HG02763 (cell line): ENCODE measurements around the gene NBPF3.

Experiments
- ATAC-seq: cut with Tn5 transposase; IDR thresholded peaks from one replicate; pipeline ENCODE4 v1.9.1; 2021; ENCODE audit warnings: mild to moderate bottlenecking, moderate library complexity; ENCODE audit not compliant: unreplicated experiment

Gene NBPF3

DNA sequence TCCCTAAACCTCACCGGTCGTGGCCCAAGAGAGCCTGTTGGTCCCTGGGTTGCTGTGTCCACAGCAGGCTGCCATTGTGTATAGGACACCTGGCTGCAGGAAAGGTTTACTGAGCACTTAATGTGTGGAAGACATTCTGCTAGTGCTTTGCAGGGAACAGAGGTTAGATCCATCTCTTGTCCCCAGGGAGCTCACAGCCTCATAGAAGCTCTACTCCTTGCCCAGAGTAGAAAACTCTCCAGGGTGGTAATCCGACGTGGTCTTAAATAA lies 52.4 kb downstream of the NBPF3 start:
- ATAC-seq = no peak

- ATAC-seq = no peak
Measured at GRCh38 chr1:21494196-21494595, 54.3 kb downstream of the NBPF3 start.

DNA sequence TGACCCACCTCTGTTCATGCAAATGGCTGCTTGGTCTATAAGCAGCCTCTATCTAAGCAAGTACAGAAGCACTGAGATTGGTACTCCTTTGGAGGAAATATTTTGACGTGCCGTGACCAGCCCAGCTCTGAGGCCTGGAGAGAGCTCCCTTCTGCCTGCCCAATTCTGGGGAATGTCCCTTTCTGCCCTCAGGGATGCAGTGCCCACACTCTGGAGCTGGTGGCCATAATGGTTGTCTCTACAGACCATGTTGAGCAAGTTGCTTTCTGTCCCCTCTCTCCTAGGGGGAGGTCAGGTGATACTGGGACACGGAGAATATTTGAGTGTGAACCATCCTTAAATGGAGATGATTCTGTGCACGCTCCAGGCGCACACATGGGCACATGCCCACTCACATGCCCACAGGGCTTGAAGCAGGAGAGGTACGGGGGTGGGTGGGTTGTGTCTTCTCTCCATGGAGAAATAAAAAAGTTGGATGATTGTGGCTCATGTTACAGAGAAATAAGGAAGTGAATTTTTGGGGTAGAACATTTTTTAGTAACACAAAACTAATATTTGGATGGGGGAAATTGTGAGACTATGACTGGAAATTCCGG lies 55.4 kb downstream of the NBPF3 start:
- no peak for ATAC-seq

- ATAC-seq = no peak
Measured at GRCh38 chr1:21496063-21496462, 56.1 kb downstream of the NBPF3 start.

- ATAC-seq = no peak
Measured at GRCh38 chr1:21496886-21497285, 56.9 kb downstream of the NBPF3 start.

GRCh38 chr1:21497466-21498061 lies 57.6 kb downstream of the NBPF3 start:
- ATAC-seq = no peak

GRCh38 chr1:21499283-21499950 lies 59.5 kb downstream of the NBPF3 start:
- no peak for ATAC-seq

- no peak for ATAC-seq
Measured at GRCh38 chr1:21503706-21504377, 63.9 kb downstream of the NBPF3 start.

- no peak for ATAC-seq
Measured at GRCh38 chr1:21506804-21507203, 66.9 kb downstream of the NBPF3 start.

- ATAC-seq = no peak
Measured at GRCh38 chr1:21507511-21508270, 67.8 kb downstream of the NBPF3 start.

DNA sequence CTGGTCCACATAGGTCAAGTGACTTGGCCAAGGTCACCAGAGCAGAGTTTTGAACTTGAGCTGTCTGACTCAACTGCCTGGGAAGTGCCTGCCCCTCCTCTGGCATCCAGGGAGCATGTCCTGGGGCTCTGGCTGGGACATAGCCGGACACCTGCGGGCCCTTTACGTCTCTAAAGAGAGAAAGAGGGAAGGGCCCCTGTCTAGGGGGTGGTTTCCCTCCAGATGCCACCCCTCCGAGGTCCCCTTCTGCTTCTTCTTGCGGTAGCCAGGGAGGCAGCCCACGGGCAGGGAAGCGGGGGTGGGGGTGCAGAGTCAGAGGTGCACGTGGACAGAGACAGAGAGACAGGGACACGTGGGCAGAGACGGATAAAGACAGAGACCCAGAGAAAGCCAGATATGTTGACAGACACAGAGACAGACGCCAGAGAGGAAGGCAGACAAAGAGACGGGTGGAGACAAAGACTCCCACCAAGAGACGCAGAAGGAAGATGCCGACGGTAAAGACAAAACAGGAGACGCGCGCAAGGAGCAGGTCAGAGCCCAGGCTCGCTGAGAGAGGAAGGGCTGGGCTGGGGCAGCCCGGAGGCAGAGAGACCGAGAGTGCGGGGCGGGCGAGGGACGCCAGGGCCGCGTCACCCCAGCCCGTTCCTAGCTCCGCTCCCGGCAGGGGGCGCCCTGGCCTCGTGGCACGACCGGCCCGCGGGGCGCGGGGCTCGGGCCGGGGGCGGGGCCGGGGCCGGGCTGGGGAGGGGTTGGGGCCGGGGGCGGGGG lies 68.8 kb downstream of the NBPF3 start:
- no peak for ATAC-seq

DNA sequence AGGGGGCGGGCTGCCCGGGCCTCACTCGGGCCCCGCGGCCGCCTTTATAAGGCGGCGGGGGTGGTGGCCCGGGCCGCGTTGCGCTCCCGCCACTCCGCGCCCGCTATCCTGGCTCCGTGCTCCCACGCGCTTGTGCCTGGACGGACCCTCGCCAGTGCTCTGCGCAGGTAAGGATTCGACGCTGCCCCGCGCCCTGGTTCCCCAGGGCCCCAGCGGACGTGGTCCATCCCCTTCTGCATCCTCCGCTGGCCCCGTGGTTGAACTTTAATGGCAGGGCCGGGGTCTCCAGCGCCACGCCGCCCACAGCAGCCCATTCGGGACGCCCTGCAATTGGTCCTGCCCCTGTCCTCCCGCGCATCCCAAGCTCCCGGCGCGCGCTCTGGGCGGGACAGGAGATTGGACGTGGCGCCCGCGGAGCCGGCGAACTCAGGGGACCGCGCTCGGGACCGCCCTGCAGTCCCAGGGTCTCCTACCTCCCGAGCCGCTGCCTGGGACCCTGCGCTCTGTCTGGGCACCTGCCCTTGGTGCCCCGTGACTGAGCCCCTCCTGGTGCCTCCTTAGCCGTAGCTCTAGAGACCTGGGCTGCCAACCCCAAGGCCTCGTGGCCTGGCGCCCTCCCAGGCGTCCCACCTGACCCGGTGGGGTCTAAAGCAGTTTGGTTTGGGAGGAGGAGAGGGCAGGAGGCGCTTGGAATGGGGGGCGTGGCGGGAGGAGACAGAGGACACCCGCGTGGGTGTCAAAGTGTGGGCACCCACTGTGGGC lies 69.6 kb downstream of the NBPF3 start, which contains the start of gene ALPL:
TSS of gene ALPL (plus strand) at position 73 of the 762 bp plus-strand sequence. CDS start 44,659 bp downstream, outside the sequence.
- ATAC-seq = no peak

DNA sequence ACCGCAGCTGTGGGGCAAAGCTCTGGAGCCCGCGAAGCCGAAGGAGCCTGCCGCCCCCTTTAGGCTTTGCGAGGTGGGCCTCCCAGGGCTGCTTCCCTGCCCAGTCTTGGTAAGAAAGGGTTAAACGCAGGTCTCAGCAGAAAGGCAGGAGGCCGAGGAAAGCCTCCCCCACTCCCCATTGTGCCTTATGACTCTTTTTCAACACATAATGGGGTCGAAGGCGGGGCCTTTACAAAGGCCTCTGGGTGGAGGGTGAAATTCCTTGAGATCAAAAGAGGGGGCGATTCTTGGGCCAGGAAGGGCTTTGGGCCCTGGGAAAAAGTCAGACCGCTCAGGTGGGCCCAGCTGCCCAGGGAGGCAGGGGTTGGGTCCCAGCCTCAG lies 70.2 kb downstream of the NBPF3 start:
- ATAC-seq = no peak

DNA sequence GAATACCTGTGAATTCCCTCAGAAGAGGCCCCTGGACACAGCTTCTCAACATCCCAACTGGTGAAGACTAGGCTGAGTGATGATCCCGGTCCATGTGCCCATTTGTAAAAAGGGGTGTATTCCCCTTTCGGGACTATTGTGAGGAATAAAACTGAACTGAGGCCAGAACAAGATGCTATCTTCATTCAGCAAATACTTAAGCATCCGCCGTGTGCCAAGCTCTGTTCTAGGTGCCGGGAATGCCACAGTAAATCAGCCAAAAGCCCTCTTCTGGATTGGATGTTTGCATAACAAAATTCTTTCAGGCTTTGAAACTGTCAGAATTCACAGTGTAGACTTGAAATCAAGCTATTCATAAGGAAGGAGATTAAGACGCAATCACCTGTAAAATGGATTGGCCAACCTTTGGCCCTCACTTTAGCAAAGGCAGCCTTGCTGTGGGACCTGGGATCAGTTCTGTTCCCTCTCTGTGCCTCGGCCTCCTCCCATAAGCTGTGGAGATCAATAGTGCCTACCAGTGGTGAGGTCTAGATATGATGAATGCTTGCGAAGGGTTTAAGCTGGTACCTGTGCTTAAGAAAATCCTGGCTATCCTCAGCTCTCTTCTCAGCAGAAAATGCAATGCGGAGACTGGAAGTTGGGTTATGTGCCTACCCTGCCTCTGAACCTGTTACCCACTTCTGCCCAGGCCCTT lies 71.1 kb downstream of the NBPF3 start:
- ATAC-seq = no peak

- ATAC-seq = no peak
Measured at GRCh38 chr1:21511579-21512522, 71.9 kb downstream of the NBPF3 start.

- ATAC-seq = peak; percentile 54
Measured at GRCh38 chr1:21514245-21514644, 74.3 kb downstream of the NBPF3 start.

GRCh38 chr1:21517161-21517589 lies 77.2 kb downstream of the NBPF3 start:
- ATAC-seq = no peak
